Mucosa of descending colon (tissue), 3 donors: ENCODE measurements around the gene ERBB2. TPM values are rescaled to one million over a fixed set of nuclear protein-coding genes. Genes with fewer than 3 reads are reported as not detected.

Source experiments
- ATAC-seq: fragments of 200-7000 bp; cut with Tn5 transposase; one replicate; pipeline ENCODE4 v1.9.1; 2020; ENCODE audit warnings: mild to moderate bottlenecking, moderate library complexity
- DNase-seq, 3 donors: peaks; one replicate each; pipeline ENCODE4 v3.0.0-alpha.2; 2020
- H3K36me3 ChIP-seq: fragments of 200-600 bp; one replicate; pipeline ENCODE4 v1.8.0; 2021; ENCODE audit warnings: low read depth, mild to moderate bottlenecking
- H3K4me1 ChIP-seq: fragments of 200-600 bp; one replicate; pipeline ENCODE4 v1.8.0; 2021; ENCODE audit warnings: low read depth, mild to moderate bottlenecking
- H3K4me3 ChIP-seq: fragments of 200-600 bp; one replicate; pipeline ENCODE4 v1.8.0; 2021; ENCODE audit warnings: mild to moderate bottlenecking
- H3K9me3 ChIP-seq: fragments of 200-600 bp; one replicate; pipeline ENCODE4 v1.8.0; 2021; ENCODE audit warnings: mild to moderate bottlenecking
- CTCF ChIP-seq: fragments of 200-600 bp; IDR thresholded peaks from one replicate; pipeline ENCODE4 v1.8.0; 2022; ENCODE audit warnings: antibody characterized with exemption, mild to moderate bottlenecking
- intact Hi-C, 2 donors: fragments of 100-400 bp; cut with DNase I in 1 of 2; cut with micrococcal nuclease in 1 of 2; formaldehyde crosslinking; loops; one replicate each; pipeline versions ENCODE4 v1.11.0 to v1.11.1; 2022; cut with DNase I, micrococcal nuclease
- total RNA-seq, 3 donors: library from RNA; stranded (reverse); fragmentation: NEBNext Ultra II Directional in 2 of 3; extraction: Animal tissue kit (Norgen Biotek cat#: 25700) in 2 of 3; gene quantifications; one replicate each; pipeline versions ENCODE4 v1.2.1 to v1.2.4, GENCODE V29; 2021 to 2023
- donor health status: DM: no; HTN: no; CAD: no; lungs with moderate emphysema.
- donor health status: DM: no; HTN: no; CAD: no.
- donor health status: DM: no; HTN: yes; CAD: no.

The ERBB2 gene
- total RNA-seq, 3 donors from 2014 or later = 104 to 284 (median 161) TPM

- H3K4me3 ChIP-seq = no peak overlapping the region
- ATAC-seq = peak; percentile 78
- H3K9me3 ChIP-seq = no peaks in the 10 kb centered on the region
- no peaks in the 10 kb centered on the region for H3K36me3 ChIP-seq
- no peaks in the 10 kb centered on the region for H3K4me1 ChIP-seq
- DNase-seq = no peak
- no peak for TF ChIP-seq CTCF
- intact Hi-C loops = loop anchor here in 1 of 2 donors (10.0 kb wide), 1 partner anchor 95 kb away; the partner anchor contains the start of genes IKZF3 and ZPBP2
These were observed 70.2 kb downstream of the ERBB2 start for GRCh38 chr17:39769974-39770587.

- Histone ChIP-seq H3K9me3 (no peaks in the 10 kb centered on the region), H3K4me3 (no peak overlapping the region), H3K36me3 (no peaks in the 10 kb centered on the region), H3K4me1 (no peaks in the 10 kb centered on the region)
- ATAC-seq (no peak), DNase-seq (no peak)
- TF ChIP-seq CTCF = no peak
- intact Hi-C loops = loop anchor here in 1 of 2 donors (10.0 kb wide), 1 partner anchor 92 kb away; the partner anchor contains the start of genes IKZF3 and ZPBP2
These were observed 72.6 kb downstream of the ERBB2 start for GRCh38 chr17:39772415-39772814.

GRCh38 chr17:39772987-39773934 is 73.4 kb downstream of the ERBB2 start:
- Histone ChIP-seq H3K36me3 (no peaks in the 10 kb centered on the region), H3K4me1 (no peaks in the 10 kb centered on the region), H3K9me3 (no peaks in the 10 kb centered on the region), H3K4me3 (no peak overlapping the region)
- no peak for DNase-seq
- no peak for TF ChIP-seq CTCF
- ATAC-seq = no peak
- intact Hi-C loops = loop anchor here in 1 of 2 donors (10.0 kb wide), 1 partner anchor 92 kb away; the partner anchor contains the start of genes IKZF3 and ZPBP2

- H3K4me3 ChIP-seq = no peak overlapping the region
- intact Hi-C loops = loop anchor here in 1 of 2 donors (10.0 kb wide), 1 partner anchor 91 kb away; the partner anchor contains the start of genes IKZF3 and ZPBP2
- ATAC-seq (no peak), DNase-seq (no peak)
- no peaks in the 10 kb centered on the region for H3K9me3 ChIP-seq
- H3K36me3 ChIP-seq = no peaks in the 10 kb centered on the region
- no peaks in the 10 kb centered on the region for H3K4me1 ChIP-seq
- no peak for TF ChIP-seq CTCF
These were observed 74.2 kb downstream of the ERBB2 start for GRCh38 chr17:39774047-39774446.

GRCh38 chr17:39775031-39775430 is 75.2 kb downstream of the ERBB2 start:
- DNase-seq = no peak
- no peaks in the 10 kb centered on the region for H3K36me3 ChIP-seq
- TF ChIP-seq CTCF = no peak
- H3K9me3 ChIP-seq = no peaks in the 10 kb centered on the region
- H3K4me1 ChIP-seq = no peaks in the 10 kb centered on the region
- peak; percentile 15 for ATAC-seq
- intact Hi-C loops = loop anchor here in 1 of 2 donors (10.0 kb wide), 1 partner anchor 90 kb away; the partner anchor contains the start of genes IKZF3 and ZPBP2
- no peak overlapping the region for H3K4me3 ChIP-seq
